ENCODE measurements around the gene COLEC11.

Gene COLEC11

DNA sequence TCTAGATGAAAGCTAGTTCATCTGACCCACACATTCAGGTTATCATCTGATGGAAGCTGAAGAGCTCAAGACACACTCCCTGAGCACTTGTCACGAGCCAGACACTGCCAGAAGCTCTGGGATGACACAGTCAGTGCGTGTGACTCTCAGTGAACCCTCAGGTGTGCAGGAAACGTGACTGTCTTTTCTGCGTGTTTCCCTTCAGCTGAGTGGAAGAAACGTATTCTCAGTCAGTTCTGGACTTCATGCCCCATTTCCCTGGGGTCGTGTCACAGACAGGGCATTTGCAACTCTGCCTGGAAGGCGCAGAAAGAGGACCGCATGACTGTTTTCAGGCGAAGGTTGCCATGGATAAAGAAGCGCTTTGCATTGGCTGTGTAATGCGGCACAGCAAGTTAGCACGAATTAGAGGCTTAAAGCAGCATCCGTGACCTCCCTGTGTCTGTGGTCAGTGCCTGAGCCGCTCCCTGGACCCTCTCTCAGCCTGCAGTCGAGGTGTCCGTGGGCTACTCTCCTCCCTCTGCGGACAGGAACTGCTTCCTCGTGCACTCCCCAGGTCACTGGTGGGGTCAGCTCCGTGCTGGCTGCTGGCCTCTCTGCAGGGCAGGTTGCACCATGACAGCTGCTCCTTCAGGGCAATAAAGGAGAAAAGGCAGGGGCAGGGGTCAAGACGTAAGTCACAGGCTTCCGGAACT lies 59.8 kb downstream of the COLEC11 start:
- Mint-ChIP-seq H3K27ac (no peak overlapping the region), H3K9me3 (no peaks in the 10 kb centered on the region), H3K36me3 (ENCODE audit: low read depth) (no peaks in the 10 kb centered on the region), H3K4me3 (no peak overlapping the region), H3K27me3 (ENCODE audit: low read depth, poor library complexity) (peaks cover 4% of the 10 kb centered on the region), H3K4me1 (peaks cover 69% of the 10 kb centered on the region)
- TF ChIP-seq, protein P1, sequence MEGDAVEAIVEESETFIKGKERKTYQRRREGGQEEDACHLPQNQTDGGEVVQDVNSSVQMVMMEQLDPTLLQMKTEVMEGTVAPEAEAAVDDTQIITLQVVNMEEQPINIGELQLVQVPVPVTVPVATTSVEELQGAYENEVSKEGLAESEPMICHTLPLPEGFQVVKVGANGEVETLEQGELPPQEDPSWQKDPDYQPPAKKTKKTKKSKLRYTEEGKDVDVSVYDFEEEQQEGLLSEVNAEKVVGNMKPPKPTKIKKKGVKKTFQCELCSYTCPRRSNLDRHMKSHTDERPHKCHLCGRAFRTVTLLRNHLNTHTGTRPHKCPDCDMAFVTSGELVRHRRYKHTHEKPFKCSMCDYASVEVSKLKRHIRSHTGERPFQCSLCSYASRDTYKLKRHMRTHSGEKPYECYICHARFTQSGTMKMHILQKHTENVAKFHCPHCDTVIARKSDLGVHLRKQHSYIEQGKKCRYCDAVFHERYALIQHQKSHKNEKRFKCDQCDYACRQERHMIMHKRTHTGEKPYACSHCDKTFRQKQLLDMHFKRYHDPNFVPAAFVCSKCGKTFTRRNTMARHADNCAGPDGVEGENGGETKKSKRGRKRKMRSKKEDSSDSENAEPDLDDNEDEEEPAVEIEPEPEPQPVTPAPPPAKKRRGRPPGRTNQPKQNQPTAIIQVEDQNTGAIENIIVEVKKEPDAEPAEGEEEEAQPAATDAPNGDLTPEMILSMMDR (IDR thresholded peaks at IDR 0.05) = no peak
- DNase-seq = no peak

DNA sequence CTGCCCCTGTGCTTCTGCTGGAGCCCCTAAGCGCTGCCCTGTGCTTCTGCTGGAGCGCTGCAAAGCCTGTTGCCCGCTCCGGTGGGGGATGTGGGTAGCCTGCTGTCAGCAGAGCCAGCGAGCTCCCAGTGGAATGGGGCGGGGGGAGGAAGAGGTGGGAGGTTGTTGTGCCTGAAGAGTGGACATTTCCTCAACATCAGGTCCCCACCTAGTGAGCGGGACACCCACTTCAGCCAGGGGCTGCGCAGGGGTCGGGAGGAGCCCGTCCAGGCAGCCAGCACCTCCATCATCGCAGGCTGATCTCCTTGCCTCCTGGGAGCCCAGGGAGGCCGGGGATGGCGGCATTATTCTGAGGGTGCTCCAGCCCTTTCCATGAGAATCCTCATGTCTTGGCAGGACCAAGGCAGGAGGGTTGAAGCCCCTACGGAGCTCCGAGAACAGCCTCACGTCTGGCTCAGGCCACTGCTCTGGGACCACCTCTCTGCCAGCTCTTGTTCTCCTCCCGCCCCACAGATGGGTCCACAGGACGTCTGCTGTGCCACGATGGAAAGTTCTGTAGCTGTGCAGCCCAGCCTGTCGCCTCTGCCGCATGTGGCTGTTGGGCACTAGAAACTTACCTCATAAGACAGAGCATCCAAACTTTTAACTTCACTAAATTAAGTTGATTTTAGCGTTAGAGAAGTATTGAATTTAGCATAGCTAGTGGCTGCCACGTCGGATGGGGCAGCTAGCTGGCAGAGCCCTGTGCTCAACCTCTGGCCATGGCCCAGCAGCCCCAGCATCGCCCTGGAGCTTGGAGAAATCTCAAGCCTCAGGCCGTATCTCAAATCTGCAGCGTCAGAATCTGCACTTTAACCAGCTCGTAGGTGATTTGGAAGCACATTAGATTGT lies 61.2 kb downstream of the COLEC11 start:
- Mint-ChIP-seq H3K9me3 (no peaks in the 10 kb centered on the region), H3K4me1 (peaks cover 76% of the 10 kb centered on the region), H3K27ac (peak overlapping the region; percentile 78), H3K4me3 (no peak overlapping the region), H3K36me3 (ENCODE audit: low read depth) (no peaks in the 10 kb centered on the region), H3K27me3 (ENCODE audit: low read depth, poor library complexity) (peaks cover 4% of the 10 kb centered on the region)
- no peak for DNase-seq
- TF ChIP-seq, protein P1 (IDR thresholded peaks at IDR 0.05) = no peak

DNA sequence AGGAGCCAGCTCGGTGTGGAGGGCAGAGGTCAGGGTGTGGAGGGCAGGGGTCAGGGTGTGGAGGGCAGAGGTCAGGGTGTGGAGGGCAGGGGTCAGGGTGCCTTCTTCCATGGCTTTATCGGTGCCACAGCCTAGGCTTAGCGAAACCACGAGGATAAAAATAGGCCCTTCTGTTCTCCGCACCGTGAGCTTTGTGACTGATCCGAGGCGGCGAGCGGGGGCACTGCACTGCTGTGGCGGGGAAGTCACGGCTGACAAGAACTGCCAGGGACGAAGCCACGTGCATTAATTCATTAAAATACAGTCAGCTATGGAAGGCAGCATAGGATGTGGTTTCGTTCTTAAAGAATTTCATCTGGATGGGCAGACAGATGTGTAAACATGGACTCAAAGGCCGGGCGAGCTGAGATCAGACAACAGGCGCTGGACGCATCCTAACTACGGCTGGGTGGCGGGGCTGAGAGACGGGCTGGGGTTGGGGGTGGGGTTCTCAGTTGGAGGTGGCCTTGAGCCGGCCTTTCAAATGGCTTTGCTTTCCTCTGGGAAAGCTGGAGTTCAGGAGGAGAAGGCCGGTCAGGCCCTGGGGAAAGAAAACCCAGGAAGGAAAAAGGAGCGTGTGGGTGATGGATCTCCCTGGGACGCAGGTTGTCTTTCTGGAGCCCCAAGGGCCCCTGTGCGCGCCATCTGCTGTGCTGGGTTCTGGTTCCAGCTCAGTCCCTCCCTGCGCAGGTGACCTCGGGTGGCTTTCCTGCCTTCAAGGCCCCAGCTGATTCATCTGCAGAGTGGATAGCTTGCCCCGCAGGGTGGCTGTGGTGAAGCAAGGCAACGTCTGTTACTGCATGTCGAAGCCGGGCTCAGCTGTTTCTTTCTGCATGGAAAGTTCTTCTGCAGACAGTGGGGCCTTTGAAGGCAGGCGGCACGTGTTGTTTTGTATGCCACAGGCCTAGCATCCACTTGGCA lies 62.1 kb downstream of the COLEC11 start:
- H3K4me1 Mint-ChIP-seq = peaks cover 73% of the 10 kb centered on the region

DNA sequence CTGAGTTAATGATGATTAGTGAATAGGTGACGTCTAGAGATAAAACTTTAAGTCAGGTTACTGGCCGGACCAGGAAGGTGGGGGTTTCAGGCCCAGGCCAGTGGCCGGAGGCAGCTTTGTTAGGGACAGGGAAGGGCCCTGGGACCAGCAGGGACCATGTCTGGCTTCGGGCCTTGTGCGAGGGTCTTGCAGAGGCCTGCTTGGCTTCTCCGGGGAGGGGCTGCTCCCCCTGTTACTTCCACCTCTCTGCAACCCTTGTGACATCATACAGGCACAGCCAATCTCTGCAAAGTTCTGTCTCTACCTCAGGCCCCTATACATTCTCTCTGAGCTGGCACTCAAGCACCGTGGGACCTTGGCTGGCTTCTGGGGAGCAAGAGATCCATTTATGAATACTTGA lies 63.0 kb downstream of the COLEC11 start, which contains the start of gene ALLC:
ALLC (plus strand) TSS at position 320 of the 400 bp plus-strand sequence. CDS start 12,958 bp downstream, outside the sequence.
- TF ChIP-seq, protein P1 (IDR thresholded peaks at IDR 0.05) = no peak
- DNase-seq = no peak
- H3K36me3 Mint-ChIP-seq (ENCODE audit: low read depth) = no peaks in the 10 kb centered on the region
- H3K4me1 Mint-ChIP-seq = peaks cover 70% of the 10 kb centered on the region
- H3K27me3 Mint-ChIP-seq (ENCODE audit: low read depth, poor library complexity) = peaks cover 4% of the 10 kb centered on the region
- no peak within 1 kb of the TSS for H3K4me3 Mint-ChIP-seq
- H3K9me3 Mint-ChIP-seq = no peaks in the 10 kb centered on the region
- peak within 1 kb of the TSS; percentile 95 for H3K27ac Mint-ChIP-seq

More for the DNA sequence above, 62.1 kb downstream of the COLEC11 start:
- H3K27me3 Mint-ChIP-seq (ENCODE audit: low read depth, poor library complexity) = peaks cover 4% of the 10 kb centered on the region
- H3K36me3 Mint-ChIP-seq (ENCODE audit: low read depth) = no peaks in the 10 kb centered on the region
- no peak for DNase-seq
- H3K9me3 Mint-ChIP-seq = no peaks in the 10 kb centered on the region
- peak overlapping the region; percentile 95 for H3K27ac Mint-ChIP-seq
- TF ChIP-seq, protein P1 (IDR thresholded peaks at IDR 0.05) = no peak
- H3K4me3 Mint-ChIP-seq = no peak overlapping the region

All from nephron progenitor cell (in vitro differentiated cells).